ENCODE results near the gene CFAP410. TPM values are rescaled to one million over a fixed set of nuclear protein-coding genes. Genes with fewer than 3 reads are reported as not detected.

The CFAP410 gene
- total RNA-seq, 1 donor from 2014 or later = 25.4 TPM

GRCh38 chr21:44380876-44381275 lies 41.7 kb upstream of the CFAP410 start:
- H3K27me3 ChIP-seq = no peaks in the 10 kb centered on the region
- ATAC-seq (no peak), DNase-seq (peak; percentile 47)
- TF ChIP-seq CTCF (IDR thresholded peaks at IDR 0.05) = no peak
- no peaks in the 10 kb centered on the region for H3K36me3 ChIP-seq
- no peak overlapping the region for H3K27ac ChIP-seq
- no peak overlapping the region for H3K4me3 ChIP-seq
- intact Hi-C loops (cut with DNase I) = no loop called here
- H3K4me1 ChIP-seq = no peaks in the 10 kb centered on the region
- peaks cover 16% of the 10 kb centered on the region for H3K9me3 ChIP-seq

GRCh38 chr21:44379991-44380865 lies 41.0 kb upstream of the CFAP410 start:
- H3K9me3 ChIP-seq = peaks cover 10% of the 10 kb centered on the region
- intact Hi-C loops (cut with DNase I) = no loop called here
- ATAC-seq (no peak), DNase-seq (peak; percentile 57)
- TF ChIP-seq CTCF (IDR thresholded peaks at IDR 0.05) = no peak
- H3K27ac ChIP-seq = no peak overlapping the region
- no peaks in the 10 kb centered on the region for H3K27me3 ChIP-seq
- no peaks in the 10 kb centered on the region for H3K36me3 ChIP-seq
- no peaks in the 10 kb centered on the region for H3K4me1 ChIP-seq
- H3K4me3 ChIP-seq = no peak overlapping the region

GRCh38 chr21:44379515-44379848 lies 40.3 kb upstream of the CFAP410 start:
- no peaks in the 10 kb centered on the region for H3K36me3 ChIP-seq

GRCh38 chr21:44378646-44379514 lies 39.7 kb upstream of the CFAP410 start:
- H3K4me1 ChIP-seq = peaks cover 6% of the 10 kb centered on the region
- intact Hi-C loops (cut with DNase I) = no loop called here
- H3K4me3 ChIP-seq = no peak overlapping the region
- H3K27ac ChIP-seq = no peak overlapping the region
- no peaks in the 10 kb centered on the region for H3K9me3 ChIP-seq
- no peaks in the 10 kb centered on the region for H3K36me3 ChIP-seq
- no peak for TF ChIP-seq CTCF (IDR thresholded peaks at IDR 0.05)
- ATAC-seq (no peak), DNase-seq (peak; percentile 59)
- no peaks in the 10 kb centered on the region for H3K27me3 ChIP-seq

More at GRCh38 chr21:44379515-44379848, 40.3 kb upstream of the CFAP410 start:
- no peak for TF ChIP-seq CTCF (IDR thresholded peaks at IDR 0.05)
- Histone ChIP-seq H3K4me1 (peaks cover 6% of the 10 kb centered on the region), H3K27me3 (no peaks in the 10 kb centered on the region), H3K9me3 (peaks cover 4% of the 10 kb centered on the region), H3K4me3 (no peak overlapping the region), H3K27ac (no peak overlapping the region)
- intact Hi-C loops (cut with DNase I) = no loop called here
- peak; percentile 49 for DNase-seq
- ATAC-seq = no peak

GRCh38 chr21:44377922-44378645 lies 38.9 kb upstream of the CFAP410 start:
- ATAC-seq = no peak
- Histone ChIP-seq H3K27me3 (no peaks in the 10 kb centered on the region), H3K4me1 (peaks cover 6% of the 10 kb centered on the region), H3K36me3 (no peaks in the 10 kb centered on the region), H3K4me3 (no peak overlapping the region), H3K27ac (no peak overlapping the region), H3K9me3 (no peaks in the 10 kb centered on the region)
- no peak for TF ChIP-seq CTCF (IDR thresholded peaks at IDR 0.05)
- peak; percentile 38 for DNase-seq
- intact Hi-C loops (cut with DNase I) = no loop called here

Measured in upper lobe of right lung (tissue), 1 donor.